CD1c-positive myeloid dendritic cell (primary cell): ENCODE results near the gene NCDN.
"Not testable (repeated sequence)": the region's sequence is repeated elsewhere in the genome, so short reads cannot be mapped to it uniquely, and the experiment has no call there.

Source experiments
- DNase-seq: peaks from one replicate; pipeline ENCODE4 v3.0.0-alpha.2; 2016; ENCODE audit errors: extremely low spot score

The NCDN gene

GRCh38 chr1:35569936-35570335 lies 12.3 kb downstream of the NCDN start:
- DNase-seq, result no peak

- no peak for DNase-seq
Observed at GRCh38 chr1:35570589-35571137, 13.1 kb downstream of the NCDN start.

- no peak for DNase-seq
Observed at GRCh38 chr1:35571263-35571662, 13.7 kb downstream of the NCDN start.

GRCh38 chr1:35572296-35572695 lies 14.7 kb downstream of the NCDN start:
- no peak for DNase-seq

GRCh38 chr1:35573198-35574124 lies 15.9 kb downstream of the NCDN start, which contains the start of gene TFAP2E:
TFAP2E (plus strand) TSS chr1:35573314; CDS start chr1:35573578, 264 bp downstream.
- peak; percentile 39 for DNase-seq

- no peak for DNase-seq
Observed at GRCh38 chr1:35574125-35574654, 16.6 kb downstream of the NCDN start.

GRCh38 chr1:35574655-35575415 lies 17.2 kb downstream of the NCDN start:
- peak; percentile 66 for DNase-seq

GRCh38 chr1:35575416-35575958 lies 17.9 kb downstream of the NCDN start:
- no peak for DNase-seq

GRCh38 chr1:35576061-35576765 lies 18.6 kb downstream of the NCDN start:
- no peak for DNase-seq

- not testable (repeated sequence) for DNase-seq
Observed at GRCh38 chr1:35576766-35577070, 19.1 kb downstream of the NCDN start.

GRCh38 chr1:35577071-35577998 lies 19.7 kb downstream of the NCDN start:
- DNase-seq, result peak; percentile 41

GRCh38 chr1:35580949-35581388 lies 23.4 kb downstream of the NCDN start:
- DNase-seq, result no peak

GRCh38 chr1:35581621-35582020 lies 24.0 kb downstream of the NCDN start:
- not testable (repeated sequence) for DNase-seq

GRCh38 chr1:35585281-35585680 lies 27.7 kb downstream of the NCDN start:
- DNase-seq, result no peak

GRCh38 chr1:35585805-35586204 lies 28.2 kb downstream of the NCDN start:
- not testable (repeated sequence) for DNase-seq

GRCh38 chr1:35586808-35587207 lies 29.2 kb downstream of the NCDN start:
- DNase-seq, result no peak

- DNase-seq, result no peak
Observed at GRCh38 chr1:35587736-35588135, 30.1 kb downstream of the NCDN start.

- no peak for DNase-seq
Observed at GRCh38 chr1:35588197-35588910, 30.8 kb downstream of the NCDN start.
